Measurements from ENCODE around the gene VPS72.

DNA sequence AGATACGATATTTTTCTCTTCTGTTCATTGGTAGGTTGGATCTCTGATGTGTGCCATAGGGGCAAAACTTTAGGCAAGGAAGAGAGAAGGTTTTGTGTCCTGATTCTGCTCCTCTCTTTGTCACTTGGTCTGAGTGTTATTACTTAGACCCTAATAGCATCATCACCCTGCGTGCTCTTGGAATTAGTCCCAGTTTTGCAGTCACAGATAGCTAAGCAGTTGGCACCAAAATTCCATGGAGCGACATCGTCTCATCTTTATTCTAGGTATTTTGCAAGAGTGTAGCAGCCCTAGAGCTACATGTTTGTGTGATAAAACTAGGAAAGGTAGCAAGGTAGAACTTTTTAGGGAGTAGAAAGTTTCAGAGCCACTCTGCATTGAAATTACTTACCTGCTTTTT, 32.1 kb upstream of the VPS72 start:
- TF ChIP-seq RAD21 (IDR thresholded peaks at IDR 0.05; ENCODE audit: insufficient read depth, low read depth, low read length), result no peak
- no peak for TF ChIP-seq CREB1 (IDR thresholded peaks at IDR 0.05; ENCODE audit: low read depth)
- no peak for TF ChIP-seq CHD2 (IDR thresholded peaks at IDR 0.05; ENCODE audit: borderline replicate concordance, low read depth, low read length)
- TF ChIP-seq, protein P1, sequence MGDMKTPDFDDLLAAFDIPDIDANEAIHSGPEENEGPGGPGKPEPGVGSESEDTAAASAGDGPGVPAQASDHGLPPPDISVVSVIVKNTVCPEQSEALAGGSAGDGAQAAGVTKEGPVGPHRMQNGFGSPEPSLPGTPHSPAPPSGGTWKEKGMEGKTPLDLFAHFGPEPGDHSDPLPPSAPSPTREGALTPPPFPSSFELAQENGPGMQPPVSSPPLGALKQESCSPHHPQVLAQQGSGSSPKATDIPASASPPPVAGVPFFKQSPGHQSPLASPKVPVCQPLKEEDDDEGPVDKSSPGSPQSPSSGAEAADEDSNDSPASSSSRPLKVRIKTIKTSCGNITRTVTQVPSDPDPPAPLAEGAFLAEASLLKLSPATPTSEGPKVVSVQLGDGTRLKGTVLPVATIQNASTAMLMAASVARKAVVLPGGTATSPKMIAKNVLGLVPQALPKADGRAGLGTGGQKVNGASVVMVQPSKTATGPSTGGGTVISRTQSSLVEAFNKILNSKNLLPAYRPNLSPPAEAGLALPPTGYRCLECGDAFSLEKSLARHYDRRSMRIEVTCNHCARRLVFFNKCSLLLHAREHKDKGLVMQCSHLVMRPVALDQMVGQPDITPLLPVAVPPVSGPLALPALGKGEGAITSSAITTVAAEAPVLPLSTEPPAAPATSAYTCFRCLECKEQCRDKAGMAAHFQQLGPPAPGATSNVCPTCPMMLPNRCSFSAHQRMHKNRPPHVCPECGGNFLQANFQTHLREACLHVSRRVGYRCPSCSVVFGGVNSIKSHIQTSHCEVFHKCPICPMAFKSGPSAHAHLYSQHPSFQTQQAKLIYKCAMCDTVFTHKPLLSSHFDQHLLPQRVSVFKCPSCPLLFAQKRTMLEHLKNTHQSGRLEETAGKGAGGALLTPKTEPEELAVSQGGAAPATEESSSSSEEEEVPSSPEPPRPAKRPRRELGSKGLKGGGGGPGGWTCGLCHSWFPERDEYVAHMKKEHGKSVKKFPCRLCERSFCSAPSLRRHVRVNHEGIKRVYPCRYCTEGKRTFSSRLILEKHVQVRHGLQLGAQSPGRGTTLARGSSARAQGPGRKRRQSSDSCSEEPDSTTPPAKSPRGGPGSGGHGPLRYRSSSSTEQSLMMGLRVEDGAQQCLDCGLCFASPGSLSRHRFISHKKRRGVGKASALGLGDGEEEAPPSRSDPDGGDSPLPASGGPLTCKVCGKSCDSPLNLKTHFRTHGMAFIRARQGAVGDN (IDR thresholded peaks at IDR 0.05), result no peak
